DMS53 treated with DMSO at 0.1 percent for 48 hours (cell line): ENCODE results near the gene MERTK.
"Not testable (repeated sequence)": the region's sequence is repeated elsewhere in the genome, so short reads cannot be mapped to it uniquely, and the experiment has no call there.

ENCODE experiments used
- DNase-seq: peaks from one replicate; lab custom pipeline; 2025; ENCODE audit not compliant: unreplicated experiment; lab: John Stamatoyannopoulos, UW

Gene MERTK

DNA sequence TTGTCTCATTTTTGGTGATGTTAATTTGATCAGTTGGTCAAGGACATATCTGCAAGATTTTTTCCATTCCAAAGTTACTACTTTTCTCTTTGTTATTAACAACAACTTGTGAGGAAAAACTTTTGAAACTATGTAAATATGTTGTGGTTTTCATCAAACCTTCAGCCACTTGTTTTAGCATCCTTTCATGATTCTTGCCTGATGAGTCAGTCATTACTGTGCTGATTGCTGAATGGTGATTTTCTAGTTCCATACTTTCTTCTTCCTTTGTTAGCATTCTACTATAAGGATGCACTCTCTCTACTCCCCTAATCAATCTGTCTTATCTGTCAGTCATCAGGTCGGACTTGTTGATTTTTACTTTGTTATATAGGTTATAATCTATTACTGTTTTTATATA is 167.6 kb downstream of the MERTK start:
- no peak for DNase-seq

DNA sequence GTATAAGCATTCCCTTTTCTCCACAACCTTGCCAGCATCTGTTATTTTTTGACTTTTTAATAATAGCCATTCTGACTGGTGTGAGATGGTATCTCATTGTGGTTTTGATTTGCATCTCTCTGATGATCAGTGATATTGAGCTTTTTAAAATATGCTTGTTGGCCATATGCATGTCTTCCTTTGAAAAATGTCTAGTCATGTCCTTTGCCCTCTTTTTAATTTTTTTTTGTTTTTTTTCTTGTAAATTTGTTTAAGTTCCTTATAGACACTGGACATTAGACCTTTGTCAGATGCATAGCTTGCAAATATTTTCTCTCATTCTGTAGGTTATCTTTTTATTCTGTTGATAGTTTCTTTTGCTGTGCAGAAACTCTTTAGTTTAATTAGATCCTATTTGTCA is 171.4 kb downstream of the MERTK start:
- not testable (repeated sequence) for DNase-seq

DNA sequence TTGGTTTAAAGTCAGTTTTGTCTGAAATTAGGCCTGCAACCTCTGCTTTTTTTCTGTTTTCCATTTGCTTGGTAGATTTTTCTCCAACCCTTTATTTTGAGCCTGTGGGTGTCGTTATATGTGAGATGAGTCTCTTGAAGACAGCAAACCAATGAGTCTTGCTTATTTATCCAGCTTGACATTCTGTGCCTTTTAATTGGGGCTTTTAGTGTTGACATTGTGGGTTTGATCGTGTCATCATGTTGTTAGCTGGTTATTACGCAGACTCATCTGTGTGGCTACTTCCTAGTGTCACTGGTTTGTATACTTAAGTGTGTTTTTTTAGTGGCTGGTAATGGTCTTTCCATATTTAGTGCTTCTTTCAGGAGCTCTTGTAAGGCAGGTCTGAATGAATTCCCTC is 175.5 kb downstream of the MERTK start:
- no peak for DNase-seq

DNA sequence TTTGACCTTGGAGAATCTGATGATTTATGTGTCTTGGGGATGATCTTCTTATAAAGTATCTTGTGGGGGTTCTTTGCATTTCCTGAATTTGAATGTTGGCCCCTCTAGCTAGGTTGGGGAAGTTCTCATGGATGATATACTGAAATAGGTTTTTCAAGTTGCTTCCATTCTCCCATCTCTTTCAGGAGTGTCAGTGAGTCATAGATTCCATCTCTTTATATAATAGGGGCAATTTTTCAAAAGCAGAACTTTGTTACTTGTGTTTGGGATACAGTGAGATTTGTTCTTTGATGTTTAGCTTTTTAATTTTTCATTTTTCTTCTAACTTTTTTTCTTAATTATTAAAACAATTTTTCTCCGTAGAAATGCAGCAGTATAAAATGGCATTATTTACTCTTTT is 176.1 kb downstream of the MERTK start:
- DNase-seq = no peak

DNA sequence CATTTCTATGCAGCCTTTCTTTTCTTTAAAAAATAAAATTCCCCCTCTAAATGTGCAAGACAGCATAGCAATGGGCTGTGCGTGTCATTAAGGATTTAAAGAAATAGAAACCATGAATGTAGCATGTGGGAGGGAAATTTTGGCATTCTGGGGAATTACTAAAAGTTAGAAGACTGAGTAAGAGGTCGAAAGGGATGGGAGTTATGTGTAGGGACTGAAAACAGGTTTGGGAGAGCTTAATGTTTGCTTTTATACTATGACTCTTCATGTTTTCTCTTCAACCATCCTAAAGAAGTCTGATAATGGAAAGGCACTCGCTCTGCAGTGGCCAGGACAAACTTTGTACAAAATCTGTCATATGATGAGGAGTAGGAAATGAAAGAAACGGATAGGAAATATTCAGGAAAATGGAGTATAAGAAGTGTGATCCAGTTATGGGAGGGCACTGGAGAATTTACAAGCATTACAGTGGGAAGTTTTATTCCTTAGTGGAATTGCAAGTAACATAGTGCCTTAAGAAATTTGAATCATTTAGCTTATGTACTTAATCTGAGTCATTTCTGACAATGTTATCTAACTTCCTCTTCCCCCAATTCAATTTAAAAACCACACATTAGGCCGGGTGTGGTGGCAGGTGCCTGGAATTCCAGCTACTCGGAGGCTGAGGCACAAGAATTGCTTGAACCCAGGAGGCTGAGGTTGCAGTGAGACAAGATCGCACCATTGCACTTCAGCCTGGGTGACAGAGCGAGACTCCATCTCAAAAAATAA is 177.3 kb downstream of the MERTK start:
- no peak for DNase-seq

DNA sequence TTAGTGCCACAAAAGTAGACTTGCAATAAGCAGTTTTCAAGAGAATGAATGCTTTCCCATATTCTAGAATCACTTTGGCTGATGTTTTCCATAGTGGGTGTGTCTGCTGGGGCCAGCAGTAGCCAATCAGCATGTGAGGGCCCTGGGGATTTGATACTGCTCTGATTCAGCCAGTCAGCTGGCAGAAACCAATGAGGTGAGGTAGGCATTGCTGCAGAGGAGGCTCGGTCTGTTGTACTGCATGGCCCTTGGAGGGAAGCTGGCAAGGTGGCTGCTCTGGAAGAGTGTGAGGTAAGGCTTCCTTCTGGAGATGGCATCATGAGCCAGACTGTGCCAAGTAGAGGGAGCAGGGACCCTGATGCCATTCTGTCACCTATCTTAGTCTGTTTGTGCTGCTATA is 179.4 kb downstream of the MERTK start:
- no peak for DNase-seq
